Astrocyte (in vitro differentiated cells and primary cell): ENCODE data around the gene PLA2G4E. TPM values are rescaled to one million over a fixed set of nuclear protein-coding genes. Genes with fewer than 3 reads are reported as not detected.

Source experiments
- DNase-seq: peaks from one replicate; pipeline ENCODE4 v3.0.0-alpha.2; 2010; ENCODE audit warnings: low read depth
- FAIRE-seq: peaks from 2 replicates; lab custom pipeline; 2011; peaks lifted over from hg19 to GRCh38; lab: Jason Lieb, UNC
- H2AFZ ChIP-seq: 2 replicates; pipeline ENCODE4 v1.6.0; 2012; ENCODE audit warnings: low read depth, low read length, inconsistent platforms
- H3K27ac ChIP-seq: 2 replicates; pipeline ENCODE4 v1.5.1; 2011; ENCODE audit warnings: low read depth, low read length, inconsistent platforms
- H3K27me3 ChIP-seq: 2 replicates; pipeline ENCODE4 v1.6.0; 2011; ENCODE audit warnings: low read length, inconsistent platforms; ENCODE audit not compliant: insufficient read depth
- H3K36me3 ChIP-seq: 2 replicates; pipeline ENCODE4 v1.5.1; 2011; ENCODE audit warnings: low read length, inconsistent platforms; ENCODE audit not compliant: insufficient read depth
- H3K4me1 ChIP-seq: 2 replicates; pipeline ENCODE4 v1.5.1; 2011; ENCODE audit warnings: low read length, inconsistent platforms; ENCODE audit not compliant: insufficient read depth
- H3K4me2 ChIP-seq: 2 replicates; pipeline ENCODE4 v1.6.0; 2012; ENCODE audit warnings: low read length, inconsistent platforms
- H3K4me3 ChIP-seq: 2 replicates; pipeline ENCODE4 v1.5.1; 2011; ENCODE audit warnings: low read depth, mild to moderate bottlenecking, low read length, inconsistent platforms; ENCODE audit not compliant: insufficient read depth
- H3K79me2 ChIP-seq: 2 replicates; pipeline ENCODE4 v1.6.0; 2012; ENCODE audit warnings: mild to moderate bottlenecking, low read length, inconsistent platforms; ENCODE audit not compliant: insufficient read depth
- H3K9ac ChIP-seq: 2 replicates; pipeline ENCODE4 v1.6.0; 2012; ENCODE audit warnings: mild to moderate bottlenecking, low read length, inconsistent platforms
- H3K9me3 ChIP-seq: 2 replicates; pipeline ENCODE4 v1.5.1; 2012; ENCODE audit warnings: low read depth, mild to moderate bottlenecking, low read length, inconsistent platforms; ENCODE audit not compliant: insufficient read depth
- H4K20me1 ChIP-seq: 2 replicates; pipeline ENCODE4 v1.6.0; 2012; ENCODE audit warnings: low read length, inconsistent platforms; ENCODE audit not compliant: insufficient read depth
- H3K27ac Mint-ChIP-seq: one replicate; pipeline ENCODE4 v1.8.0; 2021; ENCODE audit warnings: mild to moderate bottlenecking, mixed read lengths; ENCODE audit not compliant: unreplicated experiment
- H3K27me3 Mint-ChIP-seq: one replicate; pipeline ENCODE4 v1.8.0; 2021; ENCODE audit warnings: low read depth, mixed read lengths; ENCODE audit not compliant: unreplicated experiment
- H3K36me3 Mint-ChIP-seq: one replicate; pipeline ENCODE4 v1.8.0; 2021; ENCODE audit warnings: low read depth, mixed read lengths; ENCODE audit not compliant: unreplicated experiment
- H3K4me1 Mint-ChIP-seq: one replicate; pipeline ENCODE4 v1.8.0; 2021; ENCODE audit warnings: low read depth, mixed read lengths; ENCODE audit not compliant: unreplicated experiment
- H3K4me3 Mint-ChIP-seq: one replicate; pipeline ENCODE4 v1.8.0; 2021; ENCODE audit warnings: mild to moderate bottlenecking, moderate library complexity, mixed read lengths; ENCODE audit not compliant: unreplicated experiment
- H3K9me3 Mint-ChIP-seq: one replicate; pipeline ENCODE4 v1.8.0; 2021; ENCODE audit warnings: mild to moderate bottlenecking, mixed read lengths; ENCODE audit not compliant: unreplicated experiment
- CTCF ChIP-seq: IDR thresholded peaks from 2 replicates; pipeline ENCODE4 v1.5.1; 2011; ENCODE audit warnings: low read depth, mild to moderate bottlenecking, inconsistent platforms, low read length, moderate library complexity; ENCODE audit not compliant: insufficient read depth
- EZH2 ChIP-seq: IDR thresholded peaks from 2 replicates; pipeline ENCODE4 v1.6.1; 2012; ENCODE audit warnings: mild to moderate bottlenecking, low read length, inconsistent platforms; ENCODE audit not compliant: insufficient read depth
- total RNA-seq: library from RNA; stranded (reverse); gene quantifications from 2 replicates; pipeline ENCODE4 v1.2.1, GENCODE V29; 2021

Gene PLA2G4E
- total RNA-seq, 1 donor from 2014 or later: not detected

DNA sequence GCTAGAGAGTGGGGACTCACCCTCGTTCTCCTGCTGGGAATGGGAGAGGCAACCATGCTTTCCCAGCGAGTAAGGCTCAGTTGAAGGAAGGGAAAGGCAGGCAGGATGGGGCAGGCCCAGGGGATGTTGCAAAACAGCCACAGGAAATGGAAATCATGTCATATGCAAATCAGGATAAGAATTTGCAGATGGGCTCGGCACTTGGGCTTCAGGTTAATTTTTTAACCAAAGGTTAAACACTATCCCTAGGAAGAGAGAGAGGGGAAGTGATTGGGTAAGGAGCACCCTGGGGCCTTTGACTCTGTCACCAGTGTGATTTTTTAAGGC is 14.6 kb upstream of the PLA2G4E start:
- Mint-ChIP-seq H3K4me1 (no peaks in the 10 kb centered on the region), H3K4me3 (no peak overlapping the region), H3K36me3 (no peaks in the 10 kb centered on the region), H3K9me3 (peaks cover 8% of the 10 kb centered on the region), H3K27ac (no peak overlapping the region), H3K27me3 (peaks cover 7% of the 10 kb centered on the region)
- Histone ChIP-seq H3K27me3 (no peaks in the 10 kb centered on the region), H3K9me3 (no peaks in the 10 kb centered on the region), H2AFZ (no peak overlapping the region), H3K4me3 (no peak overlapping the region), H3K79me2 (no peaks in the 10 kb centered on the region), H3K4me1 (no peaks in the 10 kb centered on the region), H3K4me2 (no peak overlapping the region), H3K27ac (no peak overlapping the region), H3K36me3 (no peaks in the 10 kb centered on the region), H3K9ac (no peak overlapping the region), H4K20me1 (no peaks in the 10 kb centered on the region)
- DNase-seq: no peak
- no peak for FAIRE-seq
- TF ChIP-seq EZH2 (no peak), CTCF (no peak)

GRCh38 chr15:42034628-42035434 is 14.0 kb upstream of the PLA2G4E start:
- Histone ChIP-seq H3K27me3 (no peaks in the 10 kb centered on the region), H3K36me3 (no peaks in the 10 kb centered on the region), H3K9ac (no peak overlapping the region), H3K4me1 (no peaks in the 10 kb centered on the region), H3K9me3 (no peaks in the 10 kb centered on the region), H3K79me2 (no peaks in the 10 kb centered on the region), H3K4me3 (no peak overlapping the region), H3K27ac (no peak overlapping the region), H4K20me1 (no peaks in the 10 kb centered on the region), H3K4me2 (no peak overlapping the region), H2AFZ (no peak overlapping the region)
- peaks cover 13% of the 10 kb centered on the region for H3K9me3 Mint-ChIP-seq
- no peak overlapping the region for H3K27ac Mint-ChIP-seq
- DNase-seq: no peak
- H3K27me3 Mint-ChIP-seq: peaks cover 13% of the 10 kb centered on the region
- no peaks in the 10 kb centered on the region for H3K36me3 Mint-ChIP-seq
- TF ChIP-seq EZH2 (no peak), CTCF (no peak)
- FAIRE-seq: no peak
- H3K4me3 Mint-ChIP-seq: no peak overlapping the region
- H3K4me1 Mint-ChIP-seq: no peaks in the 10 kb centered on the region

DNA sequence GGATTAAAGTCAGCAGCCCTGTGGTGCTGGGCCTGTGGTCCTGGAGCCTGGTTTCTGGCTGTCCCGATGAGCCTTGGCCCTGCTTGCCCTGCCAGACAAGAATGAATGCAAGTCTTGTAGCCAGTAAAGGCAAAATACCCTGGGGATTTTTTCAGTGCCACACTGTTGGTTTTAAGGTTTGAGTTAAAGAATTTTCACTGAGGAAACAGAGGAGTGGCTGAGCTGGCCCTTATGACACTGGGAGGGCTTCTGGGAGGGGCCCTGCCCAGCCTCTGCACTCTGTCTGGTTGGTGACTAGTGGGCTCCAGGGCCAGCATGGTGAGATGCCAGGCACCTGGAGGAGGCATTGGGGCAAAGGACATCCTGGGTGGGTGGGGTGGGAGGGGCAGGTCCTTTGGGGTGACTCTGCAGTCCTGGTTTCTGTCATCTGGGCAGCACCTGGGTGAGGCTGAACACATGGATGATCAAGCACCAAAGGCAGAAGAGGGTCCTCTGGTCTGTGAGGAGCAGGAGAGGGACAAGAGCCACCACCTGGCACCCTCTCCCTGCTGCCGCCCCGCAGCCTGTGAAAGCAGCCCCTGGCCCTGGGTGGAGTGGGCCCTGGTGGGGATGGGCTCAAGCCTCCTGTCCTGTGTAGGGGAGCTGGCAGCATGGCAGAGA is 12.5 kb upstream of the PLA2G4E start:
- Histone ChIP-seq H3K36me3 (no peaks in the 10 kb centered on the region), H3K79me2 (no peaks in the 10 kb centered on the region), H3K27me3 (peaks cover 5% of the 10 kb centered on the region), H3K4me1 (no peaks in the 10 kb centered on the region), H2AFZ (no peak overlapping the region), H3K4me2 (no peak overlapping the region), H3K27ac (no peak overlapping the region), H3K4me3 (no peak overlapping the region), H4K20me1 (no peaks in the 10 kb centered on the region), H3K9ac (no peak overlapping the region), H3K9me3 (no peaks in the 10 kb centered on the region)
- H3K9me3 Mint-ChIP-seq: peaks cover 13% of the 10 kb centered on the region
- no peak overlapping the region for H3K4me3 Mint-ChIP-seq
- FAIRE-seq (no peak), DNase-seq (no peak)
- no peaks in the 10 kb centered on the region for H3K36me3 Mint-ChIP-seq
- no peaks in the 10 kb centered on the region for H3K4me1 Mint-ChIP-seq
- peaks cover 17% of the 10 kb centered on the region for H3K27me3 Mint-ChIP-seq
- TF ChIP-seq EZH2: no peak
- TF ChIP-seq CTCF: no peak
- H3K27ac Mint-ChIP-seq: no peak overlapping the region
